HG03097 (cell line): ENCODE measurements around the gene CDCP2.
"Not testable (repeated sequence)": the region's sequence is repeated elsewhere in the genome, so short reads cannot be mapped to it uniquely, and the experiment has no call there.

Experiments used
- ATAC-seq: cut with Tn5 transposase; IDR thresholded peaks from one replicate; pipeline ENCODE4 v1.9.1; 2021; ENCODE audit not compliant: unreplicated experiment, low FRiP score

Gene CDCP2

DNA sequence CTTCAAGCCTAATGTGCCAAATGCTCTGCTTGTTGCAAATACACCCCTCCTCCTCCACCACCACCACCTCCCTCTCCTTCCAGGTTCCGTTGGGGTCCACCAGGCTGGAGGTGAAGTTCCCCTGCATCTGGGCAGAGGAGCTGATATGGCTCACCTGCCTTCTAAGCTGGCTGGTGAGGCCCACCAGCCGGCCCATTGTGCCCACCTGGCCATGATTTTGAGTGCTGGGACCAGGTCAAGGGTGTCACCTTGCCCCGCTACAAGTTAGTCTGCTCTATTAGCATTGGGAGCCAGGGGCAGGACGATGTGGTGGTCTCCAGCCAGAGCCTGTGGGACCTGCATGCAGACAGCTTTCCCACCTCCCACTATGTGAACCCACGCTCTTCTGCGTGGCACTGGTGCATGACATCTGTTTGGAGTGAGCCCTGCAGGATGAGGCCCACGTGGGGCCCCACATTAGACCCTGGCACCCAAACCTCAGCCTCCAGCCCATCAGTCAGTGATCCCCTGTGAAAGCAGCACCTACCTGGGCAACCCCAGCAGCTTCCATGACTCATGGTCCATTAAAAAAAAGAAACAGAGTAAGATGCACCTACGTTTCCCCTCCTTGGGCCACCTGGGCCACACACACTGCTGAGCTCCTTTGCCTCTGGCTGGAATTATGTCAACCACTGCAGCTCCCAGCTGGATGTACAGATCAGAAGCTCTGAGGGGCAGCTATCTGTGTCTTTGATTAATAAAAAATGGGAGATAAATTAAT lies 15.6 kb upstream of the CDCP2 start:
- no peak for ATAC-seq

DNA sequence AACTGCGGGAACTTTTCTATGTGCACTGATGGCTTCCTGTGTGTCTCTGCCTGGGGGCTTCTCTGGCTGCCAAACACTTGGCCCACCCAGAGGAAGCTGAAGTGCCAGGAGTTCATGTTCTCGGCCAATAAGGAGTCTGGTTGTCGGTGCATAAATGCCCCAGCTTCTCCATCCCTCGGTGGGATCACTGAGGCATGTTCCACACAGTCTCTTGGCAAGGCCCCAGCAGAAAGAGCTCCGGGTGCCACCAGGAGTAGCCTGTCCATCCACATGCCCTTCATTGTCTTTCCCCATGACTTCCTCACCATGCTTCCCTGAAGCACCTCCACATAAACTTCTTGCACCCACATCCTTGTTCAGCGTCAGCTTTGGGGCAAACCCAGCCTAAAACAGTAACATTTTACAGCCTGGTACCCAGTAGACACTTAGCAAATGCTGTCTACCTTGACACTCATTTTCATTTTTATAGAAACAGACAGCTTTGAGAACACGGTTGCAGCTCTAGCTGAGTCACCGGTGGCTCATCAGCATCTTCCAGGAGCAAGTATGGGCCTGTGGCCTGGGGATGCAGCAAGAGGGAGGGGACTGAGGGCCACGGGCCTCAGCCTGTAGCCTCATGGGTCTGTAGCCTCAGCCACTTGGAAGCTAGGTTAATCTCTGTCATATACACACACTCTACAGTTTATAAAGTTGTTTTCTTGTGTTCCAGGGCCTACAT lies 14.8 kb upstream of the CDCP2 start:
- no peak for ATAC-seq

DNA sequence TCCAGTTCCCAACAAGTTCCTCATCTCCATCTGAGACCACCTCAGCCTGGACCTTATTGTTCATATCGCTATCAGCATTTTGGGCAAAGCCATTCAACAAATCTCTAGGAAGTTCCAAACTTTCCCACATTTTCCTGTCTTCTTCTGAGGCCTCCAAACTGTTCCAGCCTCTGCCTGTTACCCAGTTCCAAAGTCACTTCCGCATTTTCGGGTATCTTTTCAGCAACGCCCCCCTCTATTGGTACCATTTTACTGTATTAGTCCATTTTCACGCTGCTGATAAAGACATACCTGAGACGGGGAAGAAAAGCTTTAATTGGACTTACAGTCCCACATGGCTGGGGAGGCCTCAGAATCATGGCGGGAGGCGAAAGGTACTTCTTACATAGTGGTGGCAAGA lies 13.6 kb upstream of the CDCP2 start:
- ATAC-seq: not testable (repeated sequence)

DNA sequence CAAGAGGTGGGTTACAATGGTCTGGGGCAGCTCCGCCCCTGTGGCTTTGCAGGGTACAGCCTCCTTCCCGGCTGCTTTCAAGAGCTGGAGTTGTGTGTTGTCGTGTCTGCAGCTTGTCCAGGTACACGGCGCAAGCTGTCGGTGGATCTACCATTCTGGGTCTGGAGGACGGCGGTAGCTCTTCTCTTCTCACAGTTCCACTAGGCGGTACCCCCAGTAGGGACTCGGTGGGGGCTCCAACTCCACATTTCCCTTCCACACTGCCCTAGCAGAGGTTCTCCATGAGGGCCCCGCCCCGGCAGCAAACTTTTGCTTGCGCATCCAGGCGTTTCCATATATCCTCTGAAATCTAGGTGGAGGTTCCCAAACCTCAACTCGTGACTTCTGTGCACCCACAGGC lies 12.3 kb upstream of the CDCP2 start:
- ATAC-seq: no peak

DNA sequence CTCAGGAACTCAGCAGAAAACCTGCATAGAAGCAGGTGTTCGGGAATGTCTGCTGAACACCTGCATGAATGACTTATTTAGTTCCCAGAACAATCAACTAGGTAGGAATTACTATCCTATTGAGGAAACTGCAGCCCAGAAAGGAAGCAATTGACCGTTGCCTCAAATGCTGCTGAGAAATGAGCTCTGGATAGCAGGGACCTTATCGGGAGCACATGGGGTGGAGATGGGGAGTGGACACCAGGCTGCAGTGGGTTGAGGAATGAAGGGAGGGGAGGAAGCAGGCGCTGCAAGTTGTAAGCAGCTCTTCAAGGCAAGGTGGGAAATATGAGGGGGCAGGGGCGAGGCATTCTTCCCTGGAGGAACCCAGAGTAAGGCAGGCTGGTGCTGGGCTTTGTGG lies 10.8 kb upstream of the CDCP2 start:
- ATAC-seq: no peak

DNA sequence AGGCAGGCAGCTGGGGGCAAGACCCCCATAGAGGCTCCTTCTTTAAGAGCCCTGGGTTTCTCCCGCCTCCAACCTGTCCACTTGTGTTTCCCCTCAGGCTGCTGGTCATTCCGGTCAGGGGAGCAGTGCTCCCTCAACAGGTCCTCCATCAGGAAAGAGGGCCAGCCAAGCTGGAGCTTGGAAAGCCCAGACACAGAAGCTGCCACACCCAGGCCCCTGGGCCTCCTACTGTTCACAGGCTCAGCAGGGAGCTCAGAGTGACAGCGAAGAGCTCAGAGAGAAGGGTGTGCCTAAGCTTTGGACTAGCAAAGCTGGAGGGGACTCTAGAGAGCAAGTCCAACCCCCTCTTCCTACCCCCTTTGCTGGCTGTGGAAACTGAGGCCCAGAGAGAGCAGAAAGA lies 10.3 kb upstream of the CDCP2 start:
- no peak for ATAC-seq

DNA sequence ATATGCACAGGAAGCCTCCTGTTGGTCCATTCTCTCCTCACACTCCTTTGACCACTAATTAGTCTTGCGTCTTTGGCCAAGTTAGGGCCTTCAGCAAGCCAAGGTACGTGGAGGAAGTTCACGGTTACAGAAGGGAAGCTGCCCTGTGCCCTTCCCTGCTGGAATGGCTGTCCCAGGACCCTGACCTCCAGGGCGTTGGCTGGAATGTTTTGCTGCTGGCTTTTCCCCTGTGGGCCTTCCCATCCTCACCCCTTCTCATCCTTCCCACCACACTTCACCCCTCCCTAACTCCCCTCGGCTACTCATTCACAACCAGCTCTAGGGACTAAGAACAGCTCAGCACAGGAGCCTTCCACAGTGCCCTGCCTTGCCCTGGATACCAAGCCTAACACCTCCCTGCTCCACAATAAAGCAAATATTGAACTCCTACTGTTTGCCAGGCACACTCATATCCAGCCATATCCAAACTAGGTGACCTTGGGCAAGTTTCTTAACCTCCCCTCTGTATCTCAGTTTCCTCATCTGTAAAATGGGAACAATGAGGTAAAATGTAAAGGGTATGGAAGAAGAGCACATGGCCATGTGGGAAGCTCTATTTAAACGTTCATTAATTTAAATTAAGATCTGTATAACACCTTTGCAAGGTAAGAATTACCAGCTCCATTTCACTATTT lies 8.8 kb upstream of the CDCP2 start:
- no peak for ATAC-seq

DNA sequence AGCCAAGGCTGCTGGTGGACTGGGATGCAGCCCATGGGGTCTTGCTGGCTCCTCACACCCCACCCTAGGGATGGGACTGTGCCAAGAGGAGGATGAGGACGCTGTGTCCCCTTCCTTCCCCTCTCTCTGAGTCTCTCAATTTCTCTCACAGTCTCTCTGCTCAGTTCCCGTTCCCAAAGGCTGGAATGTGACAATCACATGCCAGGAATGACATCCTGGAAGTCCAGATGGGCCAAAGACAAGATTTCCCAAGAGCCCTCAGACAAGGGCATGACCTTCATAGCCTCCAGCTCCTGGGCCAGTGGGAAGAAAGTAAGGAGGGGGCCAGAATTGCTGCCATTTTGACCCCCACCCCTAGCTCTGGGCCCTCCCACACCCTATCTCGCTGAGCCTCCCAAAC lies 7.6 kb upstream of the CDCP2 start:
- no peak for ATAC-seq

DNA sequence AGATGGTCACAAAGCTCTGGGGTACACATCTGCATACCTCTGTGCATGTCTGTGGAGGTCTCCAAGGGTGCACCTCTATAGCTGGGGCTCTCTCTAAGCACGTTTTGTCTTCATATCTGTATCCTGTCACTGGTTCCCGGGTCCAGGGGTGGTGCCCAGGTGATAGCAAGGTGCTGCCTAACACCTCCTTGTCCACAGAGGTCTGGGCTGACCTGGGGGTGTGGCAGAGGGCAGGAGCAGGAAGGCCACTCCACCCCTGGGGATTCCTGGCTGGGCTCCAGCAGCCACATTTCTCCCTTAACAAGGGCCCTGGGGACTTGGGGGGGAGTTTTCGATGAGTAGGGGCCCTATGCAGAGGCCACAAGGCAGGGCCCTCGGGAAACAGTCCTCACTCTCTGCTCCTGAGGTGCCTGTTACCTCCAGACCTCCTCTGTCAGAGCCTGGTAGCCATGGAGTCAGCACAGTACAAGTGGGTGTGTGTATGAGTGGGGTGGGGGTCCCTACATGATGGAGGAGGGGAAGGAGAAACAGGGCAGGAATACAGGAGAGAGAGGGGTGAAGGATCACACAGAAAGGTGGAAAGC lies 7.0 kb upstream of the CDCP2 start:
- no peak for ATAC-seq

DNA sequence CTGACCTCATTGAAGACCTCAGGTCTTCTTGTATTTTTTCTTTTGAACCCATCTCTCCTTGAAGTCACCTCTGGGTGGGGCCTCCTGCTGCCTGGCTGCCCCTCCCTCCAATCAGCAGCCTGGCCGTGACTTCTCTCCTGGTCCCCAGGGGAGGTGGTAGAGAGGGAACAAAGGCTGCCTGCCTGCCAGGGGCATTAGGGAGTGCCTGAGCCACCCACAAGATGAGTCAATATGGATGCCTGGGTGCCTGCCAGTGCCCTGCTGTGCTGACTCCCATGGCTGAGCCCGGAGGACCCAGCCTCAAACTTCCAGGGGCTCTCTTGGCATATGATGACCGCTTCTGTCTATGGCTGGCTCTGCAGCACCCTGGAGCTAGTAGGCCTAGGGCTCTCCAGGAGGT lies 5.3 kb upstream of the CDCP2 start:
- no peak for ATAC-seq

DNA sequence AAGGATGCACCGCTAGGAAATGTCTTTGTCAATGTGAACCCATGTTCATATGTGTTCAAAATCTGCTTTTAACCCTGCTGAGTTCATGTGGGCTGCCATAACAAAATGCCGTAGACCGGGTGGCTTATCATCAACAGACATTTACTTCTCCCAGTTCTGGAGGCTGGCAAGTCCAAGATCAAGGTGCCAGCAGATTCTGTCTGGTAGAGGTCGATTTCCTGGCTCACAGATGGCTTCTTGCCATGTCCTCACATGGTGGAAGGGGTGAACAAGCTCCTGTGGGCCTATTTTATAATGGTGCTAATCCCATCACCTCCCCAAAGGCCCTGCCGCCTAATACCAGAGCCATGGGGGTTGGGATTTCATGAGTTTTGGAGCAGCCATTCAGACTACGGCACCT lies 4.6 kb upstream of the CDCP2 start:
- ATAC-seq: no peak

DNA sequence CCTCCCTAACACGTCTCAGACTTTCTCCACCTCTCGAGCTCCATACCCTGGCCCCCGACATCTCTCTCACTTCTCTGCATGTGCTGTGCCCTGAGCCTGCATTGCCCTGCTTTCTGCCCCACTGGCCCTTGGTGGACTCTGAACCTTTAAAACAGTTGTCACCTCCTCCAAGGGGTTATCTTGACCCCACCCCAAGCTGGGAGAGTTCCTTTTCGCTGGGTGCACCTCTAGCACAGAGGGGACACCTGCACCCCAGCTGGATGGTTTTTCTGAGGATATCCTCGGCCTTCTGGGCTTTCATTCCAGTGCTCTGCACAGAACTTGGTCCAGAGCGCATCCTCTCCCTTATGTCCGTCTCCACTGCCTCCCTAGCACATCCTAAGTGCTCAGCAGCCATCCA lies 4.2 kb upstream of the CDCP2 start:
- ATAC-seq: no peak

DNA sequence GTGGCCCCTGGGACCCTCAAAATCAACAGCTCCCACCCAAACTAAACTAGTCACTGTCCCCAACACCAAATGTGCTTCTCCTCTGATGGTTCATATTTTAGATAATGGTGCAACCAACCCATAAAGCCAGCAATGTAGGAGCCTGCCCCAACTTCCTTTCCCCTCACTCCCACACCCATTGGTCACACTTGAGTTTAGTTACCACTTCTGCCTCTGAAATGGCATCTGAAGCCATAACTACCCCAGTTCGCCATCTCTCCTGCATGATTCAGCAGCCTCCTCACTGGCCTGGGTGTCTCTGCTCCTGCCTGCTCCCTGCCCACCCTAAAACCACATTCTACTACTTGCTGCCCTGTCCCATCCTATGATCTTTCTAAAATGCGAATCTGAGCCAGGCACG lies 3.4 kb upstream of the CDCP2 start:
- ATAC-seq: no peak

DNA sequence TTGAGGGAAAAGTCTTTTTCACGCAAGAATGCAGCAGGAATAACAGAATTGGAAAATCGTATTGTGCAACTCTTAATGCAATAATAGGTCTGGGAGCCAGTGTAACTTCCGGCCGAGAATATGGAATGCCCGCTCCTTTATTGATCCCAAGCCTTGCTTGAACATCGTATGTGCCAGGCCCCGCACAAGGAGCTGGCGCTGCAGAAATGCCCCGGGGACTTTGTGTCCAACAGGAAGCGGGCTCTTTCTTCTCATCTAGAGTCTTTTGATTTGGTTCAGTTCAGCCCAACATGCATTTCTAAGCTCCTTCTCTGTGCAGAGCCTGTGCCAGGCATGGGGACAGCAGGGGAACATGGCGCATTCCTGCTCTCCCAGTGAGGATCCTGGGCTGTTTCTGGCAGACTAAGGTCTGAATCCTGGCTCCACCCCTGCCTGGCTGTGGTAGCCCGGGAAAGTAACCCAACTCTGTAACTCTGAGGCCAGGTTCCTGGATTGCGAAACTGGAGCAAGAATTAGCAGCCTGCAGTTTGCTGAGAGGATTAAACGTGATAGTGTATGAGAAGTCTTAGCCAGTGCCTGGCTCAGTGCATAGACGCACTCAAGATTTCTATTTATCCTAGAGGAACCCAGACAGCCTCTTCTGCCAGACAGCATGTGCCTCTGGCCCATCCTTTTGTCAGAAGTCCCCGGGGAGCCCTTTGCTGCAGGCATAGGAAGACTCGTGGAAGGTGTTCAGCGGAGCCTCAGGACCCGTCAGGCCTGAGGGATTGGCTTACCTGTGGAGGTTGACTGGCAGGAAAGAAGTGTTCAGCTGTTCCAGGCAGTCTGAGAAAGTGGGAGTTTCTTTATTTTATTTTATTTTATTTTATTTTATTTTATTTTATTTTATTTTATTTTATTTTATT lies 987 bp upstream of the CDCP2 start:
- no peak for ATAC-seq

DNA sequence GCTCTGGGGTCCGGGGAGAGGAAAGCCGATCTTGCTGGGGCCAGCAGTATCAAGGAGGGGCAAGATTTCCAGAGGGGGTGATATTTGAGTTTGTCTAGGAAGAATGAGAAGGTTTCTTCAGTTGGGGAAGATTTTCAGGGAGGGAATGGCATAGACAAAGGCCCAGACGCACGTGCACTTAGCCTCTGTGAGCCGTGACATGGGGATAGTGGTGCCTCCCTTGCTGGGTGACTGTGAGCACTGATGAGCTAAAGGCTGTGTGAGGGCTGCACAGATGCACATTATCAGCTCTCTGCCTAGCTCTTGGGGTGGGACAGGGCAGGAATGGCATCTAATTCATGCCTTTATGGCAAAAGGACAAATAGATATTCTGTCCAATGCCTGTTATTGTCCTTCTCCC lies 1.8 kb downstream of the CDCP2 start:
- no peak for ATAC-seq

DNA sequence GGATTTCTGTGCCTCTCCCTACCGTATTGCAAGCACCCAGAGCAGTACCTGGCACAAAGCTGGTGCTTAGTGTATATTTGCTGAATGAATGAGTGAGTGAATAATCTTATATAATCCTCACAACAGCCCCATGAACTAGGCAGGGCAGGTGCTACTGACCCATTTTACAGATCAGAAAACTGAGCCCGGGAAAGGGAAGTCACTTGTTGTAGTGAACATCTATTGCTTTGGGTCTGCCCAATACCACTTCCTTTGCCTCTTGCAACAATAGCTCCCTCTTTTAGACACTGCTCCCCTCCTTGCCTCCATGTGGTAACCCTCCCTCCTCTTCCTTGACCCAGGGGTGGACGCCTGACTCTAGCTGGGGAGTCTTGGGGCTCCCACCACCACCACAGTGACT lies 3.1 kb downstream of the CDCP2 start:
- no peak for ATAC-seq

DNA sequence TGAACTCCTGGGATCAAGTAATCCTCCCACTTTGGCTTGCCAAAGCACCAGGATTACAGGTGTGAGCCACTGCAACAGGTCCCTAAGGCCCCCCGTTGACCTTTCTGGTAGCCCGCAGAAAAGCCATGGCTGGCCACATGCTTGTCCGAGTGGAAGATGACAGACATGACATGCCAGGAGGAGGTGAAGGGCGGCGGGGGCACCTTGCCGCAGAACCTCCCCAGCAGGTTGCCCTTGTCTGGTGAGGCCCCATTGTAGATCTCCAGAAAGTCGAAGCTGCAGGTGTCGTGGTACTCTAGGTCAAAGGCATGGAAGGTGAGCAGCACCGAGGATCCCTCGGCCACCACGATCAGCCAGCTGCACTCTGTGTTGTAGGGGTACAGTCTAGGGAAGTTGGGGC lies 8.4 kb downstream of the CDCP2 start:
- no peak for ATAC-seq

DNA sequence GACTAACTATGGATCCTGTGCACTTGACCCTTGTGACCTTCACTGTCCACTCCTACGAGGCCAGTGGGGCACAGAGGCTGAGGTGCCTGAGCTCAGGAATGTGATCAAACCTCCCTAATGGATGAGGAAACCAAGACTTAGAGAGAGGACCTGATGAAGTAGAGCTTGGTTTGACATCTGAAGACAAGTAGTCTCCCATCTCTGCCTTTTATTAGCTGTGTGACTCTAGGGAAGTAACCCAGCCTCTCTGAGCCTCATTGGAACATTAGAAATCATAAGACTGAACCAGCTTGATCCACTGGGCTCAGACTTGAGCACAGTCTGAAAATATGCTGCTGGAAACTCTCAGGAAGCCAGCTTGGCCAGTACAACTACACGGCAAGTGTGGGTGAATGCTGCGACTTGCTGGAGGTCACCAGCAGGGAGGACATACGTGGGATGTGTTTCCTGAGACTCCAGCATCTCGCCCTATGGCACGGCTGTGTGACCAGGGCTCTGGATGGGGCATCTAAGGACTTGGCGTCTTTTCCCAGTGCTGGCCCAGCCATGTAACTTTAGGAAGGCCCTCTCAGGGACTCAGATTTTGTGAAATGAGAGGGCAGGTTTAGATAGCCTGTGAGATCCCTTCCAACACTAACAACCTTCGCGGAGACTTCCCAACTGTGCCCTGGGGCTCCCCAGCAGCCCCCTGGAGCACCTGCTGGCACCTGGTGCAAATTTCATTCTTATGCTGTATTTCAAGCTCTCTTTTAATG lies 10.5 kb downstream of the CDCP2 start:
- no peak for ATAC-seq

DNA sequence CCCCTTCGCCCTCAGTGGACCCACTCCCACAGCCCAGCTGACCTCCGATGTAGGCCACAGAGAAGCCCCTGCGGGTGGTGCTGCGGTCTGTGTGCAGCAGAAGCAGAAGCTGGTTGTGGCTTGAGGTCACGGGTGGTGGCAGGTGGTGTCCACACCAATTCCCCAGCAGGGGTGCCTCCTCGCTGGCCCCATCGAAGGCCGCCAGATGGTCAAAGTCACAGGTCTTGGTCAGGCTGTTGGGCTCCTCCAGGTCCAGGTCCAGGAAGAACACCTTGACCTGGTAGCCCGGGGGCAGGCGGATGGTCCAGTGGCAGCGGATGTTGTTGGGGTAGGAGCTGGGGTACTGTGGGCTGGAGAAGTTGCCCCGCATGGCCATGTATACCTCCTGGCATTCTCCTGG lies 13.1 kb downstream of the CDCP2 start:
- no peak for ATAC-seq

DNA sequence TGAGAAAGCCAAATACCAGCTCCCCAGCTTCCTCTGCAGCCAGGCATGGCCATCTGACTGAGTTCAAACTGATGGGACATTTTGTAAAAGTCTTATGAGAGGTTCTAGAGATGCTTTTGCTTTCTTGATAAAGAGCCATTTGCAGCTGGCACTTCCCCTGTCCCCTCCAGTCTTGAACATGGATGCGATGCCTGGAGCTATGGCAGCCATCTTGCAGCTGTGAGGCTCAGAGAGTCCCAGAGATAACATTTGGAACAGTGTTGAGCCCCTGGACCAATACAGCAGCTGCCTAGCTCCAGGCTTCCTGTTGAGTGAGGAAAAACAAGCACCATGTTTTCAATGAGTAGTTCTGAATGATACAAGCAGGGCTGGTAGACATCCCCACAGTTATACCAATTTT lies 13.8 kb downstream of the CDCP2 start:
- ATAC-seq: no peak
